ENCODE data around the gene GLG1.

- TF ChIP-seq CTCF (IDR thresholded peaks at IDR 0.05; ENCODE audit: insufficient read depth, low read depth, low read length) = no peak
- TF ChIP-seq EZH2 (IDR thresholded peaks at IDR 0.05; ENCODE audit: insufficient read depth, low read length) = no peak
Measured at GRCh38 chr16:74654536-74655050, 47.7 kb upstream of the GLG1 start.
